Subcutaneous abdominal adipose tissue (tissue), 5 donors: ENCODE data around the gene SLC35E1.
A peak's percentile ranks its signal among the peaks of the same experiment; 100 is the strongest.

Experiments used
- H3K27ac ChIP-seq: one replicate; pipeline ENCODE4 v1.7.0; 2013; ENCODE audit warnings: low read depth, mild to moderate bottlenecking, inconsistent platforms, low read length, moderate library complexity
- H3K27me3 ChIP-seq, 5 donors: one replicate each; pipeline ENCODE4 v1.7.0; 2013; ENCODE audit warnings: low read length in 5 of 5, inconsistent platforms in 1 of 5; ENCODE audit not compliant: control insufficient read depth in 5 of 5, insufficient read depth in 4 of 5
- H3K36me3 ChIP-seq, 5 donors: one replicate each; pipeline ENCODE4 v1.7.0; 2013; ENCODE audit warnings: low read length in 5 of 5; ENCODE audit not compliant: control insufficient read depth in 5 of 5, insufficient read depth in 5 of 5
- H3K4me1 ChIP-seq, 5 donors: one replicate each; pipeline ENCODE4 v1.7.0; 2013; ENCODE audit warnings: low read length in 5 of 5, mild to moderate bottlenecking in 3 of 5, moderate library complexity in 1 of 5; ENCODE audit not compliant: control insufficient read depth in 5 of 5, insufficient read depth in 5 of 5
- H3K4me3 ChIP-seq, 5 donors: one replicate each; pipeline ENCODE4 v1.7.0; 2013; ENCODE audit warnings: low read length in 5 of 5, low read depth in 1 of 5
- H3K9ac ChIP-seq, 5 donors: one replicate each; pipeline ENCODE4 v1.7.0; 2013; ENCODE audit warnings: low read length in 5 of 5, mild to moderate bottlenecking in 4 of 5, moderate library complexity in 3 of 5
- H3K9me3 ChIP-seq, 5 donors: one replicate each; pipeline ENCODE4 v1.7.0; 2013; ENCODE audit warnings: low read length in 5 of 5; ENCODE audit not compliant: control insufficient read depth in 5 of 5
- donor health status: healthy.
- donor health status: healthy.
- donor health status: healthy.
- donor health status: healthy.
- donor health status: healthy.

The SLC35E1 gene

GRCh38 chr19:16611121-16611520, 38.9 kb upstream of the SLC35E1 start:
- peaks cover 23 to 71% (median 56%) of the 10 kb centered on the region in 5 donors for H3K4me1 ChIP-seq
- H3K27me3 ChIP-seq, result no peaks in the 10 kb centered on the region
- H3K9me3 ChIP-seq, result no peaks in the 10 kb centered on the region
- H3K36me3 ChIP-seq, result no peaks in the 10 kb centered on the region
- no peak overlapping the region for H3K9ac ChIP-seq
- no peak overlapping the region for H3K4me3 ChIP-seq
- H3K27ac ChIP-seq, result peak overlapping the region; percentile 46

DNA sequence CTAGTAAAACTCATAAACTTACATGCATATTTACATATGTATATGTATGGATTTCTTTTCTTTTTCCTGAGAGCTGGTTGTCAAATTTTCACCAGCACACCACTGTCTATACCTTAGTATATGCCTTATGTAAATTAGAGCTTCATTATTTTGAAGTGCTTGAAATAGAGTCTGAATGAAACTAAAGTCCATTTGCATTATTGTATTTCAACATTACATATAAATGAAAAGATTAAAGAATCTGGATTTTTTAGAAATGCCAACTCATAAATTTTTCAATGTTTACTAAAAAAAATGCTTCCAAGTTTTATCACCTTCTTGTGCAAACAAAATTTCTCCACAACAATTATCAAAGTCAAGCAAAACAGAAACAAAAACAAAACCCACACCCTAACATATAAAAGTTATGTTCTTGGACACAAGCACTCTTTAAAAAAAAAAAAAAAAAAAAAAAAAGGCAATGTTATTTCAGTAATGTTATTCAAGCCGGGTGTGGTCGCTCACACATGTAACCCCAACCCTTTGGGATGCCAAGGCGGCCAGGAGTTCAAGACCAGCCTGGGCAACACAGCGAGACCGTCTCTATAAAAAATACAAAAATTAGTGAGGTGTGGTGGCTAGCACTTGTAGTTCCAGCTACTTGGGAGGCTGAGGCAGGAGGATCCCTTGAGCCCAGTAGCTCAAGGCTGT, 37.4 kb upstream of the SLC35E1 start:
- peaks cover 26 to 86% (median 66%) of the 10 kb centered on the region in 5 donors for H3K4me1 ChIP-seq
- H3K36me3 ChIP-seq, result no peaks in the 10 kb centered on the region
- no peaks in the 10 kb centered on the region for H3K27me3 ChIP-seq
- H3K4me3 ChIP-seq, result no peak overlapping the region
- no peaks in the 10 kb centered on the region for H3K9me3 ChIP-seq
- H3K9ac ChIP-seq, result no peak overlapping the region
- H3K27ac ChIP-seq, result no peak overlapping the region

GRCh38 chr19:16608290-16608739, 36.1 kb upstream of the SLC35E1 start:
- H3K9me3 ChIP-seq, result no peaks in the 10 kb centered on the region
- H3K27me3 ChIP-seq, result no peaks in the 10 kb centered on the region
- H3K4me3 ChIP-seq, result no peak overlapping the region
- H3K4me1 ChIP-seq, result peaks cover 28 to 93% (median 76%) of the 10 kb centered on the region in 5 donors
- H3K27ac ChIP-seq, result peak overlapping the region; percentile 75
- peak overlapping the region in 2 of 5 donors; percentile 32 to 64 for H3K9ac ChIP-seq
- no peaks in the 10 kb centered on the region for H3K36me3 ChIP-seq

- peaks cover 33 to 93% (median 76%) of the 10 kb centered on the region in 5 donors for H3K4me1 ChIP-seq
- H3K9me3 ChIP-seq, result no peaks in the 10 kb centered on the region
- peak overlapping the region in 1 of 5 donors; percentile 32 for H3K9ac ChIP-seq
- peak overlapping the region; percentile 75 for H3K27ac ChIP-seq
- no peaks in the 10 kb centered on the region for H3K27me3 ChIP-seq
- peak overlapping the region in 1 of 5 donors; percentile 3 for H3K4me3 ChIP-seq
- no peaks in the 10 kb centered on the region for H3K36me3 ChIP-seq
These were observed 35.6 kb upstream of the SLC35E1 start for GRCh38 chr19:16607819-16608218.

- Histone ChIP-seq H3K9me3 (no peaks in the 10 kb centered on the region), H3K4me3 (no peak overlapping the region), H3K27ac (peak overlapping the region; percentile 41), H3K9ac (no peak overlapping the region), H3K4me1 (peaks cover 23 to 90% (median 63%) of the 10 kb centered on the region in 5 donors), H3K36me3 (peaks cover 0 to 2% (median 0%) of the 10 kb centered on the region in 5 donors), H3K27me3 (no peaks in the 10 kb centered on the region)
These were observed 33.4 kb upstream of the SLC35E1 start for GRCh38 chr19:16605553-16605994.

- Histone ChIP-seq H3K9ac (no peak overlapping the region), H3K9me3 (no peaks in the 10 kb centered on the region), H3K4me3 (no peak overlapping the region), H3K4me1 (peaks cover 22 to 91% (median 67%) of the 10 kb centered on the region in 5 donors), H3K27ac (peak overlapping the region; percentile 41), H3K36me3 (peaks cover 0 to 2% (median 0%) of the 10 kb centered on the region in 5 donors), H3K27me3 (no peaks in the 10 kb centered on the region)
These were observed 32.9 kb upstream of the SLC35E1 start for GRCh38 chr19:16605115-16605514.

- Histone ChIP-seq H3K9me3 (no peaks in the 10 kb centered on the region), H3K4me1 (peaks cover 22 to 92% (median 66%) of the 10 kb centered on the region in 5 donors), H3K9ac (no peak overlapping the region), H3K27ac (no peak overlapping the region), H3K4me3 (no peak overlapping the region), H3K27me3 (no peaks in the 10 kb centered on the region), H3K36me3 (peaks cover 0 to 2% (median 0%) of the 10 kb centered on the region in 5 donors)
These were observed 32.4 kb upstream of the SLC35E1 start for GRCh38 chr19:16604615-16605014.

DNA sequence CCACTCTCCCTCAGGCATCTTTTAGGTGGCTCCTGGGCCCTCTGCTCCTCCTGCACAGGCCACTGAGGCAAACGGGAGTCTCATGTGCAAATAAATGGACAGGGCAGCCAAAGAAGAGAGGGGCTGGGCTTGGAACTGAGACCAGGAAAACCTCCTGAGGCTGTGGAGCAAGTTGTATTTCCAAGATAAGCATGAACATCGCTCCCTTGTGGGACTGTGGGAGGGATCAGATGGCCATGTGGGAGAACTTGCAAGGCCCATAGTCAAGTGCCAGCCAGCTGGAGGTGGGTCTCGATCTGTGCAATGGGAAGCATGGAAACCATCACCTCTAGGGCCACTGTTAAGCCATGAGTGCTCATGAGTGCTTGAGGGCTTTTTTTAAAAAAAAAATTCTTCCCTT, 30.9 kb upstream of the SLC35E1 start:
- Histone ChIP-seq H3K9ac (no peak overlapping the region), H3K36me3 (peaks cover 0 to 2% (median 0%) of the 10 kb centered on the region in 5 donors), H3K27me3 (no peaks in the 10 kb centered on the region), H3K4me1 (peaks cover 21 to 93% (median 66%) of the 10 kb centered on the region in 5 donors), H3K4me3 (no peak overlapping the region), H3K9me3 (no peaks in the 10 kb centered on the region), H3K27ac (no peak overlapping the region)

GRCh38 chr19:16601378-16602052, 29.3 kb upstream of the SLC35E1 start:
- Histone ChIP-seq H3K36me3 (peaks cover 0 to 2% (median 0%) of the 10 kb centered on the region in 5 donors), H3K9me3 (no peaks in the 10 kb centered on the region), H3K4me3 (no peak overlapping the region), H3K4me1 (peaks cover 17 to 85% (median 56%) of the 10 kb centered on the region in 5 donors), H3K27ac (no peak overlapping the region), H3K9ac (no peak overlapping the region), H3K27me3 (no peaks in the 10 kb centered on the region)

DNA sequence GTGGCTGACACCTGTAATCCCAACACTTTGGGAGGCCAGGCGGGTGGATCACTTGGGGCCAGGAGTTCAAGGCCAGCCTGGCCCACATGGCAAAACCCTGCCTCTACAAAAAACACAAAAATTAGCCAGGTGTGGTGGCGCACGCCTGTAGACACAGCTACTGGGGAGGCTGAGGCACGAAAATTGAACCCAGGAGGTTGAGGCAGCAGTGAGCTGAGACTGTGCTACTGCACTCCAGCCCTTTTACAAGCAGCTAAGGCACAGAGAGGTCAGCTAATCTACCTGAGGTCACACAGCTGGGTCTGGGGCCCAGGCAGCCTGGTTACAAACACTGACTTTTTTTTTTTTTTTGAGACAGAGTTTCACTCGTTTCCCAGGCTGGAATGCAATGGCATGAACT, 28.6 kb upstream of the SLC35E1 start:
- Histone ChIP-seq H3K36me3 (peaks cover 0 to 2% (median 0%) of the 10 kb centered on the region in 5 donors), H3K9ac (no peak overlapping the region), H3K4me3 (no peak overlapping the region), H3K27ac (no peak overlapping the region), H3K9me3 (no peaks in the 10 kb centered on the region), H3K27me3 (no peaks in the 10 kb centered on the region), H3K4me1 (peaks cover 15 to 79% (median 53%) of the 10 kb centered on the region in 5 donors)
